GM12801 (cell line): Measurements from ENCODE around the gene ODF2.

ENCODE experiments used
- TF ChIP-seq, protein P1 (sequence below): IDR thresholded peaks from one replicate; pipeline ENCODE4 v1.5.1; 2011; ENCODE audit warnings: control low read depth; ENCODE audit not compliant: insufficient read length; ENCODE audit errors: extremely low read depth

The ODF2 gene

DNA sequence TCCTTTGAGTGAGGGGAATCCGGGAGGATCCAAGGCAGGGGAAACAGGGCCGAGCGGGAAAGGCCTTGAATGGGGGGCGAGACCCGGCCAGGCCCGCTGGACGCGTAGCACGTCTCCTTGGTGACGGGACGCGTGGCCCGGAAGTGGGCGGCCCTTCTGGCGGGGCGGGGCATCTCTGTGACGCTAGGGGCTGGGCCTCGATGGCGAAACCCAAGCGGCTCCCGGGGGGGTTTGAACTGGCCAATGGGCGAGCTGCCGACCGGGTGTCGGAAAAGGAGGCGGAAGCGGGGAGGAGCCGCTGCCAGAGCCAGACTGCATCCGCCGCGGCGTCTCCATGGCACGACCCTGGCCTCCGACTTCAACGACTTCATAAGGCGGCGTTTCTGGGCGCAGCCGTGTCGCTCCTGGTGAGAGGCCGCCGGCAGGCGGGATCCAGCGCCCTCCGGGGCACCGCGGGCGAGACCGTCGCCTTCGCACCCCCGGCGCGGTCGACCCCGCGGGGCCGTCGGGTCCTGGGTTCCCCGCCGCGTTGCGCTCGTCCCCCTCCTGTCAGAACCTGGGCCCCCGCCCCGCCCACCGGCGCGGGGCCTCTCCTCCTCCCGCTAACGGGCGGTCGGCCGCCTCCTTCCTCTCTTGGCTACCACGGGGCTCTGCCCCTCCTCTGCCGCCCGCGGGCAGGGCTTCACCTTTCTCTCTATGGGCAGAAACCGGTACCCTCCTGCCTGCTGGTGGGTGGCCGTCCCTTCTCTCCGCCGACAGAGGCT lies at the start of gene ODF2:
TSS of gene ODF2 (plus strand) at position 158 of the 764 bp plus-strand sequence. CDS start at position 244, 86 bp downstream.
- TF ChIP-seq, protein P1, sequence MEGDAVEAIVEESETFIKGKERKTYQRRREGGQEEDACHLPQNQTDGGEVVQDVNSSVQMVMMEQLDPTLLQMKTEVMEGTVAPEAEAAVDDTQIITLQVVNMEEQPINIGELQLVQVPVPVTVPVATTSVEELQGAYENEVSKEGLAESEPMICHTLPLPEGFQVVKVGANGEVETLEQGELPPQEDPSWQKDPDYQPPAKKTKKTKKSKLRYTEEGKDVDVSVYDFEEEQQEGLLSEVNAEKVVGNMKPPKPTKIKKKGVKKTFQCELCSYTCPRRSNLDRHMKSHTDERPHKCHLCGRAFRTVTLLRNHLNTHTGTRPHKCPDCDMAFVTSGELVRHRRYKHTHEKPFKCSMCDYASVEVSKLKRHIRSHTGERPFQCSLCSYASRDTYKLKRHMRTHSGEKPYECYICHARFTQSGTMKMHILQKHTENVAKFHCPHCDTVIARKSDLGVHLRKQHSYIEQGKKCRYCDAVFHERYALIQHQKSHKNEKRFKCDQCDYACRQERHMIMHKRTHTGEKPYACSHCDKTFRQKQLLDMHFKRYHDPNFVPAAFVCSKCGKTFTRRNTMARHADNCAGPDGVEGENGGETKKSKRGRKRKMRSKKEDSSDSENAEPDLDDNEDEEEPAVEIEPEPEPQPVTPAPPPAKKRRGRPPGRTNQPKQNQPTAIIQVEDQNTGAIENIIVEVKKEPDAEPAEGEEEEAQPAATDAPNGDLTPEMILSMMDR = no peak

GRCh38 chr9:128406848-128407391 lies 48.9 kb upstream of the ODF2 start:
- TF ChIP-seq, protein P1 = no peak

GRCh38 chr9:128408963-128409431 lies 46.8 kb upstream of the ODF2 start:
- TF ChIP-seq, protein P1 = no peak

DNA sequence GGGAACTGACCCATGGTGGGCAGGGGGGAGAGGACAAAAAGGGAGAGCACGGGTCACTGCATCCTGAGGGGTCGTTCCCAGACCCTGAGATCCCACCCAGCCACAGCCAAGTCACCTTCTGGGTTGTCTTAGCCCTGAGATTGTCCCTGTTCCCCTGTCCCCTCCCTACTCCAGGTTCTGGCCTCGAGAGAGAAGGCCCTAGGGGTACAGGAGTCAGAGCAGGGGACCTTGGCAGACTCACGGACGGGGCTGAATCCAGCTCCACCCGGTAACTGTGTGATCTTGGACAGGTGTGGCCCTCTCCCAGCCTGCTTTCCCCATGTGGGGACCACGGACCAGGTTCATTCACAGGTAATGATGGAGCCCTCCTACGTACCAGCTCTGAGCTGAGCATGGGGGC lies 46.4 kb upstream of the ODF2 start:
- TF ChIP-seq, protein P1 = no peak

- TF ChIP-seq, protein P1 = no peak
Observed at GRCh38 chr9:128409978-128410377, 45.8 kb upstream of the ODF2 start.

DNA sequence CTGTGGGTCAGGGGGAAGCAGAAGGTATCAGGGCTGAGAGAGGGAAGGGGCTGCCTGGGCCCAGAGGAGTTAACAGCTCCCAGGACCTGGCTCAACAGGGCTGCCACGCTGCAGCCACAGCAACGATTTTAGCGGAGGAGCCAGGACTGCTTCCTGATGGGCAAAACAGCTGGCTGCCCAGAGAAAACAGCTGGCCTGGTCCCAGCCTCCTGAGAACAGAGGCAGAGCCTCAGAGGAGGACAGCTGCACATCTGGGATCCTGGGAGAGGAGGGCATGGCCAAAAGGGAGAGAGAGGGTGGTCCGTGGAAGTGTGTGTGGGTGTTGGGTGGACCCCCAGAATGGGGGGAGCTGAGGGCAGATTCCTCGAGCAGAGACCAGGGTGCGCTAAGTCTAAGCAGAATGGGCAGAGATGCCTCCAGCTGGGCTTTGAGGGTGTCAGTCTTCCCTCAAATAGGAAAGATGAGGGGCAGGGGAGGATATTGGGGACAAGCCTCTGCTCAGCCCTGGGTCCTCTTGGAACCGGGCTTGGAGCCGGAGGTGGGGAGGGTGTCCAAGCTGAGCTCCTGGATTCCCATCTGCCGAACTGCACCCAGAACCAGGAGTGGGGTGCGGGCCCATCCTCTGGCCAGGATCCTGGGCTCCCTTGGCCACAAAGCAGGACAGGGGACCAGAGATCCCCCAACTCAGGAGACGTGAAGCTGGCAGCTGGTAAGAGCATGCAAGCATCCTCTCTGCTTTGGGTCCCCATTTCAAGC lies 44.3 kb upstream of the ODF2 start:
- TF ChIP-seq, protein P1 = no peak

GRCh38 chr9:128412120-128412790 lies 43.6 kb upstream of the ODF2 start:
- TF ChIP-seq, protein P1 = no peak
